Kidney capillary endothelial cell (primary cell): ENCODE results near the gene HMOX2.

Experiments
- DNase-seq: peaks from one replicate; pipeline ENCODE4 v3.0.0-alpha.2; 2018; ENCODE audit warnings: low spot score

The HMOX2 gene

GRCh38 chr16:4475880-4476788 lies at the start of gene HMOX2:
Gene HMOX2 (plus strand): TSS chr16:4476398. CDS start chr16:4505525, 29,127 bp downstream.
- peak; percentile 87 for DNase-seq

- no peak for DNase-seq
Measured at GRCh38 chr16:4426722-4427372, 49.4 kb upstream of the HMOX2 start.

- DNase-seq, result no peak
Measured at GRCh38 chr16:4428500-4428899, 47.7 kb upstream of the HMOX2 start.

- DNase-seq, result no peak
Measured at GRCh38 chr16:4431023-4431422, 45.2 kb upstream of the HMOX2 start.

- no peak for DNase-seq
Measured at GRCh38 chr16:4433228-4433627, 43.0 kb upstream of the HMOX2 start.

- no peak for DNase-seq
Measured at GRCh38 chr16:4433914-4434787, 42.0 kb upstream of the HMOX2 start.

GRCh38 chr16:4435337-4436067 lies 40.7 kb upstream of the HMOX2 start:
- no peak for DNase-seq

- DNase-seq, result no peak
Measured at GRCh38 chr16:4437366-4437765, 38.8 kb upstream of the HMOX2 start.

- no peak for DNase-seq
Measured at GRCh38 chr16:4442371-4442770, 33.8 kb upstream of the HMOX2 start.

- no peak for DNase-seq
Measured at GRCh38 chr16:4443271-4443670, 32.9 kb upstream of the HMOX2 start.

GRCh38 chr16:4443986-4444385 lies 32.2 kb upstream of the HMOX2 start:
- DNase-seq, result no peak

GRCh38 chr16:4450430-4450829 lies 25.8 kb upstream of the HMOX2 start:
- DNase-seq, result no peak

- no peak for DNase-seq
Measured at GRCh38 chr16:4450931-4451519, 25.2 kb upstream of the HMOX2 start.

- no peak for DNase-seq
Measured at GRCh38 chr16:4452674-4453073, 23.5 kb upstream of the HMOX2 start.

GRCh38 chr16:4454623-4455022 lies 21.6 kb upstream of the HMOX2 start:
- DNase-seq, result no peak

- no peak for DNase-seq
Measured at GRCh38 chr16:4455081-4455480, 21.1 kb upstream of the HMOX2 start.

- DNase-seq, result no peak
Measured at GRCh38 chr16:4455951-4456350, 20.2 kb upstream of the HMOX2 start.

GRCh38 chr16:4460936-4461249 lies 15.3 kb upstream of the HMOX2 start:
- no peak for DNase-seq

GRCh38 chr16:4461250-4462085 lies 14.7 kb upstream of the HMOX2 start:
- no peak for DNase-seq

- no peak for DNase-seq
Measured at GRCh38 chr16:4463522-4464163, 12.6 kb upstream of the HMOX2 start.
